ENCODE results near the gene ZNF267.

DNA sequence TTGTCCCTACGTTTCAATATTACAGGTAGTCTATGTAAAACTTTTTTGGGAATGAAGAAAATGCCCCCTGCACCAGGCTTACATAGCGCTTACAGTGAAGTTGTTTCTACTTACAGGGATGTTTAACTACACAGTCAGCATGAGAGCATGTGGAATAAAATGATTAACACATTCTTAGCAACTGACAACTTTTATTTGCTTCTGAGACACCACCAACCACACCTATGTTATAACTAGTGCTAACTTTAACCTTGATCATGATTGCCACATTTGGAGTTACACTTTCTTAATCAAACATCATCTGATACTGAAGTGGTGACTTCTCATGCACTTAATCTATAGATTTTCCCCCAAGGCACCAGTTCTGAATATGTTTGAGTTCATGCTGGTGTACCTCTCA lies 20.3 kb upstream of the ZNF267 start:
- TF ChIP-seq ZNF221 (tag by site-specific recombination; IDR thresholded peaks at IDR 0.05; ENCODE audit: borderline replicate concordance), result no peak
- no peak for TF ChIP-seq CTCF (tag by site-specific recombination; IDR thresholded peaks at IDR 0.05)
- no peak for TF ChIP-seq YY1 (tag by site-specific recombination; IDR thresholded peaks at IDR 0.05)
- TF ChIP-seq, protein P1, sequence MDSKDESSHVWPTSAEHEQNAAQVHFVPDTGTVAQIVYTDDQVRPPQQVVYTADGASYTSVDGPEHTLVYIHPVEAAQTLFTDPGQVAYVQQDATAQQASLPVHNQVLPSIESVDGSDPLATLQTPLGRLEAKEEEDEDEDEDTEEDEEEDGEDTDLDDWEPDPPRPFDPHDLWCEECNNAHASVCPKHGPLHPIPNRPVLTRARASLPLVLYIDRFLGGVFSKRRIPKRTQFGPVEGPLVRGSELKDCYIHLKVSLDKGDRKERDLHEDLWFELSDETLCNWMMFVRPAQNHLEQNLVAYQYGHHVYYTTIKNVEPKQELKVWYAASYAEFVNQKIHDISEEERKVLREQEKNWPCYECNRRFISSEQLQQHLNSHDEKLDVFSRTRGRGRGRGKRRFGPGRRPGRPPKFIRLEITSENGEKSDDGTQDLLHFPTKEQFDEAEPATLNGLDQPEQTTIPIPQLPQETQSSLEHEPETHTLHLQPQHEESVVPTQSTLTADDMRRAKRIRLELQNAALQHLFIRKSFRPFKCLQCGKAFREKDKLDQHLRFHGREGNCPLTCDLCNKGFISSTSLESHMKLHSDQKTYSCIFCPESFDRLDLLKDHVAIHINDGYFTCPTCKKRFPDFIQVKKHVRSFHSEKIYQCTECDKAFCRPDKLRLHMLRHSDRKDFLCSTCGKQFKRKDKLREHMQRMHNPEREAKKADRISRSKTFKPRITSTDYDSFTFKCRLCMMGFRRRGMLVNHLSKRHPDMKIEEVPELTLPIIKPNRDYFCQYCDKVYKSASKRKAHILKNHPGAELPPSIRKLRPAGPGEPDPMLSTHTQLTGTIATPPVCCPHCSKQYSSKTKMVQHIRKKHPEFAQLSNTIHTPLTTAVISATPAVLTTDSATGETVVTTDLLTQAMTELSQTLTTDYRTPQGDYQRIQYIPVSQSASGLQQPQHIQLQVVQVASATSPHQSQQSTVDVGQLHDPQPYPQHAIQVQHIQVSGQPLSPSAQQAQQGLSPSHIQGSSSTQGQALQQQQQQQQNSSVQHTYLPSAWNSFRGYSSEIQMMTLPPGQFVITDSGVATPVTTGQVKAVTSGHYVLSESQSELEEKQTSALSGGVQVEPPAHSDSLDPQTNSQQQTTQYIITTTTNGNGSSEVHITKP (tag by site-specific recombination; IDR thresholded peaks at IDR 0.05), result no peak
- no peak for TF ChIP-seq KLF16 (tag by site-specific recombination; IDR thresholded peaks at IDR 0.05)
- TF ChIP-seq RBAK (tag by site-specific recombination; IDR thresholded peaks at IDR 0.05), result no peak
